MM.1S (cell line): Measurements from ENCODE around the gene MACROD1.

Experiments
- EZH2 ChIP-seq: fragments of 300-600 bp; sonication (generic); optimal IDR thresholded peaks from 2 replicates; pipeline ENCODE3; 2017; ENCODE audit warnings: low read depth, mild to moderate bottlenecking, antibody characterized with exemption, low read length, mixed read lengths
- EZH2phosphoT487 ChIP-seq: fragments of 300-600 bp; sonication (generic); IDR thresholded peaks from 2 replicates; pipeline ENCODE4 v1.6.1; 2018; ENCODE audit warnings: antibody characterized with exemption, low read length
- TF ChIP-seq, protein P1 (sequence below): fragments of 300-600 bp; sonication (generic); IDR thresholded peaks from 2 replicates; pipeline ENCODE4 v1.5.1; 2016; ENCODE audit warnings: antibody characterized with exemption, low read length, mixed read lengths

DNA sequence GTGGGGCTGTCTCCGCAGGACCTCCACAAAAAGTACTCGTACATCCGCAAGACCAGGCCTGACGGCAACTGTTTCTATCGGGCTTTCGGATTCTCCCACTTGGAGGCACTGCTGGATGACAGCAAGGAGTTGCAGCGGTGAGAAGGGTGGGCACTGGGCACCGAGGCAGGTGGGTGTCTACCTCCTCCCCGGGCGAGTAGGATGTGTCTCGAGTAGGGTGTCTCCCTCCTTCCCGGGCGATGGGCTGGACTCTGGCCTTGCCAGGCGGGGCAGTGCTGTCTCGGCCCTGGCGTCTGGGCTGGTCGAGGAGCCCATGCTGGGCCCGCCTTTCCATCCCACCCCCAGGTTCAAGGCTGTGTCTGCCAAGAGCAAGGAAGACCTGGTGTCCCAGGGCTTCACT is 169.4 kb downstream of the MACROD1 start:
- TF ChIP-seq, protein P1, sequence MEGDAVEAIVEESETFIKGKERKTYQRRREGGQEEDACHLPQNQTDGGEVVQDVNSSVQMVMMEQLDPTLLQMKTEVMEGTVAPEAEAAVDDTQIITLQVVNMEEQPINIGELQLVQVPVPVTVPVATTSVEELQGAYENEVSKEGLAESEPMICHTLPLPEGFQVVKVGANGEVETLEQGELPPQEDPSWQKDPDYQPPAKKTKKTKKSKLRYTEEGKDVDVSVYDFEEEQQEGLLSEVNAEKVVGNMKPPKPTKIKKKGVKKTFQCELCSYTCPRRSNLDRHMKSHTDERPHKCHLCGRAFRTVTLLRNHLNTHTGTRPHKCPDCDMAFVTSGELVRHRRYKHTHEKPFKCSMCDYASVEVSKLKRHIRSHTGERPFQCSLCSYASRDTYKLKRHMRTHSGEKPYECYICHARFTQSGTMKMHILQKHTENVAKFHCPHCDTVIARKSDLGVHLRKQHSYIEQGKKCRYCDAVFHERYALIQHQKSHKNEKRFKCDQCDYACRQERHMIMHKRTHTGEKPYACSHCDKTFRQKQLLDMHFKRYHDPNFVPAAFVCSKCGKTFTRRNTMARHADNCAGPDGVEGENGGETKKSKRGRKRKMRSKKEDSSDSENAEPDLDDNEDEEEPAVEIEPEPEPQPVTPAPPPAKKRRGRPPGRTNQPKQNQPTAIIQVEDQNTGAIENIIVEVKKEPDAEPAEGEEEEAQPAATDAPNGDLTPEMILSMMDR = no peak
- TF ChIP-seq EZH2 = no peak
- TF ChIP-seq EZH2phosphoT487 = no peak
